ENCODE results near the gene MMP11.

Gene MMP11

GRCh38 chr22:23832226-23833016, 59.8 kb downstream of the MMP11 start:
- DNase-seq, result no peak

GRCh38 chr22:23833017-23833751, 60.5 kb downstream of the MMP11 start:
- no peak for DNase-seq
